ENCODE data around the gene DCLRE1A.
"Not testable (repeated sequence)": the region's sequence is repeated elsewhere in the genome, so short reads cannot be mapped to it uniquely, and the experiment has no call there.

The DCLRE1A gene

GRCh38 chr10:113857210-113857609 is 3.3 kb upstream of the DCLRE1A start:
- no peak for DNase-seq

- no peak for DNase-seq
Measured at GRCh38 chr10:113856563-113856962, 2.7 kb upstream of the DCLRE1A start.

- DNase-seq, result no peak
Measured at GRCh38 chr10:113854761-113855588, 1.1 kb upstream of the DCLRE1A start.

- no peak for DNase-seq
Measured at GRCh38 chr10:113853578-113854012, 287 bp downstream of the DCLRE1A start.

- DNase-seq, result no peak
Measured at GRCh38 chr10:113849946-113850345, 3.9 kb downstream of the DCLRE1A start.

GRCh38 chr10:113849140-113849803 is 4.6 kb downstream of the DCLRE1A start:
- DNase-seq, result no peak

GRCh38 chr10:113846036-113846435 is 7.8 kb downstream of the DCLRE1A start:
- DNase-seq, result no peak

GRCh38 chr10:113843972-113844485 is 9.9 kb downstream of the DCLRE1A start:
- no peak for DNase-seq

- DNase-seq, result no peak
Measured at GRCh38 chr10:113842171-113842570, 11.7 kb downstream of the DCLRE1A start.

- DNase-seq, result not testable (repeated sequence)
Measured at GRCh38 chr10:113828567-113828966, 25.3 kb downstream of the DCLRE1A start.

- no peak for DNase-seq
Measured at GRCh38 chr10:113825791-113826190, 28.1 kb downstream of the DCLRE1A start.

- DNase-seq, result no peak
Measured at GRCh38 chr10:113823389-113823788, 30.5 kb downstream of the DCLRE1A start.

GRCh38 chr10:113822174-113822573 is 31.7 kb downstream of the DCLRE1A start:
- DNase-seq, result no peak

- DNase-seq, result not testable (repeated sequence)
Measured at GRCh38 chr10:113821306-113821705, 32.6 kb downstream of the DCLRE1A start.

GRCh38 chr10:113820507-113820906 is 33.4 kb downstream of the DCLRE1A start:
- DNase-seq, result no peak

GRCh38 chr10:113819989-113820388 is 33.9 kb downstream of the DCLRE1A start:
- no peak for DNase-seq

- not testable (repeated sequence) for DNase-seq
Measured at GRCh38 chr10:113814700-113815099, 39.2 kb downstream of the DCLRE1A start.

GRCh38 chr10:113808168-113808567 is 45.7 kb downstream of the DCLRE1A start:
- no peak for DNase-seq

- DNase-seq, result no peak
Measured at GRCh38 chr10:113806503-113806902, 47.4 kb downstream of the DCLRE1A start.

GRCh38 chr10:113802997-113803396 is 50.9 kb downstream of the DCLRE1A start:
- DNase-seq, result no peak

GRCh38 chr10:113801569-113801968 is 52.3 kb downstream of the DCLRE1A start:
- no peak for DNase-seq

- no peak for DNase-seq
Measured at GRCh38 chr10:113791691-113792090, 62.2 kb downstream of the DCLRE1A start.

GRCh38 chr10:113788604-113789083 is 65.2 kb downstream of the DCLRE1A start:
- no peak for DNase-seq
